Stimulated activated CD8-positive, alpha-beta memory T cell treated with anti-CD3 and anti-CD28 coated beads, Interleukin-15, amount 100 ng/mL, for 24 hours (primary cell): ENCODE measurements around the gene PTGFRN.

ENCODE experiments used
- DNase-seq: peaks from one replicate; pipeline ENCODE4 v3.0.0-alpha.2; 2020; ENCODE audit warnings: low read depth

PTGFRN gene

GRCh38 chr1:116889380-116889779 lies 20.3 kb upstream of the PTGFRN start:
- DNase-seq: no peak

GRCh38 chr1:116891396-116892079 lies 18.2 kb upstream of the PTGFRN start:
- no peak for DNase-seq

GRCh38 chr1:116895073-116895472 lies 14.6 kb upstream of the PTGFRN start:
- DNase-seq: no peak

GRCh38 chr1:116899529-116899928 lies 10.2 kb upstream of the PTGFRN start:
- DNase-seq: no peak

- no peak for DNase-seq
Observed at GRCh38 chr1:116900471-116901365, 9.0 kb upstream of the PTGFRN start.

- no peak for DNase-seq
Observed at GRCh38 chr1:116902027-116902426, 7.7 kb upstream of the PTGFRN start.

GRCh38 chr1:116902723-116903383 lies 6.9 kb upstream of the PTGFRN start:
- DNase-seq: no peak

- DNase-seq: no peak
Observed at GRCh38 chr1:116904791-116905320, 4.9 kb upstream of the PTGFRN start.

GRCh38 chr1:116906812-116907211 lies 2.9 kb upstream of the PTGFRN start:
- DNase-seq: no peak

- DNase-seq: no peak
Observed at GRCh38 chr1:116907351-116907750, 2.4 kb upstream of the PTGFRN start.

- DNase-seq: no peak
Observed at GRCh38 chr1:116908266-116908665, 1.4 kb upstream of the PTGFRN start.

GRCh38 chr1:116908820-116909511 lies 750 bp upstream of the PTGFRN start:
- DNase-seq: no peak

GRCh38 chr1:116910379-116911187 lies 867 bp downstream of the PTGFRN start:
- DNase-seq: peak; percentile 3

- DNase-seq: no peak
Observed at GRCh38 chr1:116911188-116911553, 1.5 kb downstream of the PTGFRN start.

GRCh38 chr1:116911779-116912469 lies 2.2 kb downstream of the PTGFRN start:
- DNase-seq: no peak

- DNase-seq: no peak
Observed at GRCh38 chr1:116912846-116913245, 3.1 kb downstream of the PTGFRN start.

GRCh38 chr1:116913941-116914340 lies 4.2 kb downstream of the PTGFRN start:
- no peak for DNase-seq

- no peak for DNase-seq
Observed at GRCh38 chr1:116914667-116915066, 5.0 kb downstream of the PTGFRN start.

GRCh38 chr1:116915086-116915661 lies 5.5 kb downstream of the PTGFRN start:
- no peak for DNase-seq

GRCh38 chr1:116916002-116916401 lies 6.3 kb downstream of the PTGFRN start:
- no peak for DNase-seq
